HG03457 (cell line): ENCODE measurements around the gene EMID1.
"Not testable (repeated sequence)": the region's sequence is repeated elsewhere in the genome, so short reads cannot be mapped to it uniquely, and the experiment has no call there.

Source experiments
- ATAC-seq: cut with Tn5 transposase; IDR thresholded peaks from one replicate; pipeline ENCODE4 v1.9.1; 2021; ENCODE audit warnings: moderate number of reproducible peaks; ENCODE audit not compliant: unreplicated experiment

EMID1 gene

DNA sequence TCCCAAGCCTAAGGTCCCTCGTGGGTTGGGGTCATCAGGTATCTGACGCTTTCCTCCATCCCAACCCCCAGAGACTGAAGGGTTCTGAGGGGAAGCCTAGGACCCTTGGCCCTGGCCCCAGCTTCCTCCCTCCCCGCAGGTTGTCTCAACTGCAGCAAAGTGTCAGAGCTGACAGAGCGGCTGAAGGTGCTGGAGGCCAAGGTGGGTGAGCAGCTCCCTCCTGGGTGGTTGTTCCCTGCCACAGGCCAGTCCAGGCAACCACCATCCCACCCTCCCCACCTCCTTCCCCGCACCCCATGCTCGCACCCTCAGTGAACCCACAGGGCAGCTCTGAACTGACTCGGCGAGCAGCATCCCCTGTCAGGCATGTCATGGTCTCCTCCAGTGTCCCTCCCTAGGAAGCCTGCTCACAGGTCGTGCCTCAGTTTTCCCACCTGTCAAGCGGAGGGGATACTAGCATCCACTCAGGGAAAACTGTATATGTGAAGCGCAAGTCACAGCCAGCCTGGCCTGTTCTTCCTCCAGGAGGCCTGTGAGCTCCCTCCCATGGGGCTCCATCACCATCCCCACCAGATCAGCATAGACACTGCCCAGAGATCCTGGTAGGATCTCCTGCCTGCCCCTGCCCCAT lies 20.8 kb downstream of the EMID1 start:
- no peak for ATAC-seq

DNA sequence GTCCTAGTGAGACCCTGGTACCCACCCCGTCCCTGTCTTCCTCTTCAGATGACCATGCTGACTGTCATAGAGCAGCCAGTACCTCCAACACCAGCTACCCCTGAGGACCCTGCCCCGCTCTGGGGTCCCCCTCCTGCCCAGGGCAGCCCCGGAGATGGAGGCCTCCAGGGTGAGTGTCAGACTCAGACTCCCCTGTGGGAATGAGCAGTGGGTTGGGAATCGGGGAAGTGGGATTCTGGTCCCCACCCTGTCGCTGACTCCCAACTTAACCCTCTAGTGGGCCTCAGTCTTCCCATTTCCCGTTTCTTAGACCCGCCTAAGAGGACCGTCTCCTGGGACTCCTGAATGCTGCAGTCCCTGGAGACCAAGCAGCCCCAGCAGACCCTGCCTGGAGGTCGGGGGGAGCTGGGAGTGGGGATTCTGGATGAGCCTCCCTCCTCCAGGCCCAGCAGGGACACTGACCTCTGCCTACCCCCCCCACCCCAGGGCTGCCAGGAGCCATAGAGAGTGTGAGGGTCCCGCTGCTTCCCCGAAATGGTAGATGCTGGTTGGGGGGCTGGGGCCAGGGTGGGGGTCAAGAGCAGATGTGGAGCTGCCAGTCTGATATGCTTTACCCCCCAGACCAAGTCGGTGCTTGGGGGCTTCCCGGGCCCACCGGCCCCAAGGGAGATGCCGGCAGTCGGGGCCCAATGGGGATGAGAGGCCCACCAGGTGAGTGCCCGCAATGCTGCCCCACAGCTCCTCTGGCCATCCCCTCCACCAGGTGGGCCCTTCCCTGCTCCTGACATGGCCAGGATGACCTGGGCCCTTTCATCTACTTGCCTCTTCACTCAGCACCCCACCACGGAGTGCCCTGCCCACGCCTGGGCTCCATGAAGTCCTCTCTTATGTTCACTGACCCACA lies 25.5 kb downstream of the EMID1 start:
- no peak for ATAC-seq

DNA sequence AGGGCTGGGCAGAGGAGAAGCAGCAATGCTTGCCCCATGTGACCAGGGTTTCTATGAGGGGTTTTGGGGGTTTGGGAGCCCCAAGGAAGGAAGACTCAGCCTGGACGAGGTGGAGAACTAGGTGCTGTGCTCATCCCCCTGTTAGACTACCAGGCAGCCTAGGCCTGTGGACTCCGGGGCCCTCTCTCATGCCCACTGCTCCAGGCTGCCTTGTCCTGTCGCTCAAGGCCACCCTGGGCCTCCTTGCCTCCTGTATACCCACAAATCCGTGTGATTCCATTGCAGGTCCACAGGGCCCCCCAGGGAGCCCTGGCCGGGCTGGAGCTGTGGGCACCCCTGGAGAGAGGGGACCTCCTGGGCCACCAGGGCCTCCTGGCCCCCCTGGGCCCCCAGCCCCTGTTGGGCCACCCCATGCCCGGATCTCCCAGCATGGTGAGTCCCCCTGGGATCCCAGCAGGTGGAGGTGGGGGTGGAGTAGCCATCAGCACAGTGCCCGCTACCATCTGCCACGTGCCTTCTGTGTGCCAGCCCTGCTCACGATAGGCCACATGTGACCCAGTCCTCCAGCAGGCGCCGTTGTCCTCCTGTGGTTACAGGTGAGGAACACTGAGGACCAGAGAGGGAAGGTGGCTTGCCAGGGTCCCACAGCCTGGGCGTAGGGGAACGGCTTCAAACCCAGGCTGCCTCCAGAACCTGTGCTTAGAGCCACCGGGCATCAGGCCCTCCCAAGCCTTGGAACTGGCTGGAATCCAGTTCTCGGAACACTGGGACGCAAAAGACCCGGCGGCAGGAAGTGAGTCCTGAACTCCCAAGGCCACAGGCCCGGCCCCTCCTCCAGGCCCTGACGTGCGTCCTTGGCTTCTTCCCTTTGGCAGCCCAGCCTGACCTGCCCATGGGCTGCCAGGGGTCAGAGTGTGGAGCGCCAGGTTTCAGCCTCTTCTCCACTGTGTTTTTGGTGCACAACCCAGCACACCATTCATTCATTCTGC lies 26.6 kb downstream of the EMID1 start:
- no peak for ATAC-seq

- ATAC-seq: no peak
Observed at GRCh38 chr22:29233277-29233877, 27.7 kb downstream of the EMID1 start.

DNA sequence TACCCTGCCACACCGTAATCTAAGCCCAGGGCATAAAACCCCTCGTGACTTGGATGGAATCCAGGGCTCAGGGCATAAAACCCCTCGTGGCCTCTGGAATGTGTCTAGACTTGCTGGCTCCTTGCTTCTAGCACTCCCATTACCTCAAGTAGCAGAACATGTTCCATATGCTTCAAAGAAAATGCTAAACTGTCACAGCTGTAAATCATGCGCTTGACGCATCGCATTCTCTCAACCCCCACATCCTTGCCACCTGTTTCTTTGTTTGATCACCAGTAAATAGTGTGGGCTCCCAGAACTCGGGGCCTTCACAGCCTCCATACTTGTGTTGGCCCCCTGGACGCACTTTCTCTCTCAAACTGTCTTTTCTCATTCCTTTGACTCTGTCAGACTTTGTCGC lies 34.8 kb downstream of the EMID1 start:
- not testable (repeated sequence) for ATAC-seq

- no peak for ATAC-seq
Observed at GRCh38 chr22:29243874-29244446, 38.3 kb downstream of the EMID1 start.

DNA sequence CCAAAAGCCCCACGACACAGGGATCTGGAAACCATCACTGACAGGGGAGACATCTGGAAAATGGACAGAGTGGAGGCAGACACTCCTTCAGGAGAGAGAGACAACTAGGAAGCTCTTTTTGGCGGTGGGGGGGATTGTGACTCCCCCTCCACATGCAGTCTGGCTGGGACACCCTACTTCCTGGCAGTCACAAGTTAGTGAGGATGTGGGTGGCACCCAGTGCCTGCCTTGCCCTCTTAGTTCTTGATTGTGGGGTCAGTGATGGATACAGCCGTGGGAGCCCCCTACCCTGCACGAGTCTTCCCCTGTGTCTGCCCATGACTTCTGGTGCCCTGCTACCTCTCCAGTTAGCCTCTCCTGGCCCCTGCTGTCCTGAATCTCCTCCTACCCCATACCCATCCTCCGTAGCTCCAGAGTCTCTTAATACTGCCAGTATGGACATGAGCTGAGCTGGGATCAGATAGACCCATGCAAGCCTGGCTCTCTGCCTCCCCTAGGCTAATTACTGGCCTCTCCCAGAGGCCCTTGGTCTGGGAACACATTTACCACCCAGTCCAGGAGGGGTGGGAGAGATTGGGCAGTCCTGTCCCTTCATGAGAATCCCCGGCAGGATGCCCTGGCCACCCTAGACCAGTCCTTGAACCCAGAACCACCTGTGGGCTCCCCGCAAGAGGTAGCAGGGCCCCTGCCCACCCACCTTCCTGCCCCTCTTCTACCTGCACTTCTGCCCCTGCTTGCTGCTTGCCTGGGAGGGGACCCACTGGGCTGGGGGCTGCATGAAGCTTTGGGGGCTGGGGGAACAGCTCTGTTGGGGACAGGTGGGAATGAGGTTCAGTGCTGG lies 39.3 kb downstream of the EMID1 start:
- ATAC-seq: no peak

- no peak for ATAC-seq
Observed at GRCh38 chr22:29245626-29246385, 40.1 kb downstream of the EMID1 start.

GRCh38 chr22:29247891-29248290 lies 42.2 kb downstream of the EMID1 start:
- ATAC-seq: not testable (repeated sequence)

DNA sequence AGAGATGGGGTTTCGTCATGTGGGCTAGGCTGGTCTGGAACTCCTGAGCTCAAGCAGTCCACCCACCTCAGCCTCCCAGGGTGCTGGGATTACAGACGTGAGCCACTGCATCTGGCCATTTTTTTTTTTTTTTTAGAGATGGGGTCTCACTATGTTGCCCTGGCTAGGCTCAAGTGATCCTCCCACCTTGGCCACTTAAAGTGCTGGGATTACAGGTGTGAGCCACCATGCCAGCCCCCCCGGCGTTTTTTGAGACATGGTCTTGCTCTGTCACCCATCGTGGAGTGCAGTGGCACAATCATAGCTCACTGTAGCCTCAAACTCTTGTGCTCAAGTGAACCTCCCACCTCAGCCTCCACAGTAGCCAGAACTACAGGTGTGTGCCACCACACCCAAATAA lies 45.6 kb downstream of the EMID1 start:
- no peak for ATAC-seq

DNA sequence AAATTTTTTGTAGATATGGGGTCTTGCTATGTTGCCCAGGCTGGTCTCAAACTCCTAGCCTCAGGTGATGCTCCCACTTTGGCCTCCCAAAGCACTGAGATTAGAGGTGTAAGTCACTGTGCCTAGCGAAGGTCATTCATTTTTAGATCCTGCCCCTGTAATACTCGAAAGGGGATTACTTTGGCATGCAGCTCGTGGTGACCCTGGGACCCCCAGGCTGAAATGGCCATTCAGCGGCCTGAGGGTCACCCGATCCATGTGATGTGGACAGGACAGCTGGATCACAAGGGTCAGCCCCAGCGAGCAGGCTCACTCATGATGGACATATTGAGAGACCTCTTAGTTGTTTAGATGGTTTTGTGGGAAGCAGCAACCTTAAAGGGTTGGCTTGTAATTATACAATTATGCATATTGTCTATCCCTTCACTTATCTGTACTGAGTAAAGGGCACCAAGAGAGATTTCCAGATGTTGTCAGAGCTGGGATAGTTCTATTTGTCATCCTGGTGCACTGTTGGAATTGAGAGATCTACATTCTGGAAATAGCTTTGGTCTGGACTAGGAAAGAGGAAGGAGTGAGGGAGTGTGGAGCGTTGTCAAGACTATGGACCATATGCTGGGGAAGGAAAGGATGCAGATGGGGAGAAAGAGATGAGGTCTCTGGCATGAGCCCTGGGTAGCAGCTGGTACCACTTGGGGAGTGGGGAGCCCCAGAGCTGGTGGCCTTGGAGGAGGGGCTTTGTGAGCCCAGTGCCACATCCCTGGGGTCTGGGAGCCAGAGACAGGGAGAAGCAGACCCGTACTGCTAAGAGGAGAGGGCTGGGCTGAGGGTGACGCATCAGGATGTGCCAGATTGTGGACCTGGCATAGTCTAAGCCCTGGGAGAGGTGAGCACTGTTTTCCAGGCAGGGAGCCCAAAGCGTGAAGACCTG lies 46.5 kb downstream of the EMID1 start:
- no peak for ATAC-seq

DNA sequence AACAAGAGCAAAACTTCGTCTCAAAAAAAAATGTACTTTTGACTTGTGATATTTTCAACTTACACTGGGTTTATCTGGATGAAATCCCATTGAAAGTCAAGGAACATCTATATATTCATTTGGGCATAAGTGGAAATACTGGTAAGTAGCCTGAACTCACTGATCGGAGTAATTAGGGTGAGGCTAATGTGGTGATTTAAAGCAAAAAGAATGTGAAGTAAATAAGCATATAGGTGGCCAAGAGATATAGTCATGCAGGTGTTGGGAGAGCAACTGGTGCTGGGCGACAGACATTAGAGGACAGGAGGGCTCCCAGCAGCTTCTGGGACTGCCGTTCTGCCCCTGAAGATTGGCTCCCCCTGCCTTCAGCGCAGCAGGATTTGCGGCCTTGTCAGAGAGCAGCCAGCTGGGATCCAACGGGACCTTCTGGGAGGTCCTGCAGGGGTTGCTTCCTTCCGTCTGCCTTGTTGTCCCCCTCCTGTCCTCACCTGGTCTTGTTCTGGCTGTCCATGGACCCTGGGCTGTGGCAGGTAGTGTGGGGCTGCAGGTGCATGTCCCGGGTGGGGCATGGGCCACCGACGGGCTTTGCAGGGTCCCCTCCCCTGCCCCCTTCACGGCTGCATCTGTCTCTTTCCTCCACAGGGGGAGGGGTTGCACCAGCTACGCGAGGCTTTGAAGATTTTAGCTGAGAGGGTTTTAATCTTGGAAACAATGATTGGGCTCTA lies 48.0 kb downstream of the EMID1 start:
- no peak for ATAC-seq

GRCh38 chr22:29254286-29254660 lies 48.6 kb downstream of the EMID1 start:
- no peak for ATAC-seq

DNA sequence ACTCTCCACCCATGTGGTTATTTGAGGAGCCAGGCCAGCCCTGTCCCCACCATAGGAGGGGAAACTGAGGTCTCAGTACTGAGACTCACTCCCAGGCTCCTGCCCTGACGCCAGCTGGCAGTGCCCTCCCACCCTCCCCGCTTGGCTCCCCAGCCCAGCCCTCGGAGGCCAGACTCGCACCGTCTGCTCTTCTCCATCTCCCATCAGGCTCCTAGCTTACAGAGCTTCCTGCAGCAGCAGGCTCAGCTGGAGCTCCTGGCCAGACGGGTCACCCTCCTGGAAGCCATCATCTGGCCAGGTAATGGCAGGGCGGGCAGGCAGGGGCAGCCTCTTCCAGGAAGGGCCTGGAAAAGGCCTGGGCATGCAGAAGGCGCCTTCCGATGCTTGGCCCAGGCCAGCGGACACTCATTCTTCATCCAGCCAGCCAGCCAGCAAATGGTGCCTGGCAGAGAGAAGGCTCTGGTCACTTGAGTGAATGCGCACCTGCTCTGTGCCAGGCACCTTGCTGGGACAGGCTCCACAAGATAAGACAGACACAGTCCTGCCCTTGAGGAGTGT lies 49.4 kb downstream of the EMID1 start:
- no peak for ATAC-seq

DNA sequence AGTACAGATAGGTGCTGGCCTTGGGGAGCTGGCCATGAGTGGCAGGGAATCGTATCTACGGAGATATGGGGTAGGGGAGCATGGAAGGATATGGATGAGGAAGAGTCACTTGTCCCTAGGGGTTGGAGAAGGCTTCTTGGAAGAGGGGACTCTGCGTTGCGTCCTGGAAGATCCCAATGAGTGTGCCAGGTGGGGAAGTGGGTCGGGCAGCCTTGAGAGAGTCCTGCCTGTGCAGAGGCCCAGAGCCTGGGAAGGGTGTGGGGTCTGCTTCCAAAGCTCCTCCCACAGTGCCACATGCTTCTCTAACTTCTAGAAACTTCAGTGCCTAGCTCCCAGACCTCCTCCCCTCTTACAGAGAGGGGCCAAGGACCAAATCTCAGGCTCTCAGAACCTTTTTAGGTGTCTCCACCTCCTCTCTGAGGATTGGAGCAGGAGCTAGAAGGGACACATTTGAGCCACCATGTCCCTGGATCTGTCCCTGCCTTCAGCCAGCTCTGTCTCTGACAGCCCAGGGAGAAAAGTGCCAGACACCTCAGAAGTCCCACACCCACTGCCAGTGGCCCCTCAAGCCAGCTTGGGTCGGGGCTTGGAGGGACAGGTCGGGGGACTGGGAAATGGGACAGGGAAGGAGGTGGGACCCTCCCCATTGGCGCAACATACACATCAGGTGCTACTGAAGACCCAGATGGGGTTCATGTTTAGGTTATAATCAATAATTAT lies 51.1 kb downstream of the EMID1 start:
- ATAC-seq: no peak

DNA sequence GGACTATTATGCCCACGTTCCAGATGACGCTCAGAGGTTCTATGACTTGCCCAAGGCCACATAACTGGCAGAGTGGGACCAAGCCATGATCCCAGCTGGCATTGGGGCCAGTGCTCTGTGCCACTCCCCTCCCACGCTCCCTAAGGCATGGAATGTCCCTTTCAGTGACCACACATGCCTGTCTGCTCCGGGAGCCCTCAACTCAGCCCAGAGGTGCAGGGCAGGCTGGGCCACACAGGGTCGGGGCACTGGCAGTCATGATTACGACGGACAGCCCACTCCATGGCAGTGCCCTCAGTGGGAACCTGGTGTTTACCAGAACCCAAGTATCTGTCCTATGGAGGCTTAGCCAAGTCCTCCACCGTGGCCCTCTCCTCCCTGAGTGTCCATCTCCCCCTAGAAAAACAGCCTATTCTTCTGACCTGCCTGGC lies 52.1 kb downstream of the EMID1 start:
- ATAC-seq: no peak
